ENCODE data around the gene HS3ST2. TPM values are rescaled to one million over a fixed set of nuclear protein-coding genes. Genes with fewer than 3 reads are reported as not detected.
A peak's percentile ranks its signal among the peaks of the same experiment; 100 is the strongest.

Gene HS3ST2
- total RNA-seq = under 1 TPM in 9 of 10 donors, not detected in 1; 0.14 to 0.66 (median 0.32) TPM
- under 1 TPM; 0.04 to 0.44 TPM for polyA plus RNA-seq
- long read RNA-seq, donor 1 = 0 reads
- long read RNA-seq, donor 2, partial matches to known transcripts = 0 of 3 reads
- long read RNA-seq, donor 2, other reads (novel, unspliced or antisense) = 3 of 3 reads
- long read RNA-seq, donor 3 = 0 reads

DNA sequence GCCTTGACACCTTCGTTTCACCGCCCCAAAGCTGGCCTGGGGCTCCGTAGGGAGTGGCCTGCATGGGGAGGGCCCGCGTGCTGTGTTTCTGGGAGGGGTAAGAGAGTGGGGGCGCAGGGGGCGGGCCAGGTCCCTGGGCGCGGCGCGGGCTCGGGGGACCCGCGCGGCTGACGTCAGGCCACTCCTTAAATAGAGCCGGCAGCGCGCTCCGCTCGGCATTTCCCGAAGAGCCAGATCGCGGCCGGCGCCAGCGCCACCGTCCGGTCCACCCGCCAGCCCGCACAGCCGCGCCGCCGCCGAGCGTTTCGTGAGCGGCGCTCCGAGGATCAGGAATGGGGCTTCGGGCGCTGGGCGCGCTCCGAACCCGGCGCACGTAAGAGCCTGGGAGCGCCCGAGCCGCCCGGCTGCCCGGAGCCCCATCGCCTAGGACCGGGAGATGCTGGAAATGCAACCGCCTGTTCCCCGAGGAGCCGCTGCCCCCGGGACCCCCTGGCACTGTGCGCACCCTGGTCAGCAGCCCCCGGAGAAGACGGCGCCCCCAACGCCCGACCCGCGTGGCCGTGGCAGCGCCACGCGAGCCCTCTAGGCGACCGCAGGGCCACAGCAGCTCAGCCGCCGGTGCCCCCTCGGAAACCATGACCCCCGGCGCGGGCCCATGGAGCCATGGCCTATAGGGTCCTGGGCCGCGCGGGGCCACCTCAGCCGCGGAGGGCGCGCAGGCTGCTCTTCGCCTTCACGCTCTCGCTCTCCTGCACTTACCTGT lies at the start of gene HS3ST2:
Gene HS3ST2 (plus strand): TSS at position 215 of the 763 bp plus-strand sequence. CDS start 449 bp downstream, at position 664.
- intact Hi-C loops (cut with DNase I) = no loop called here
- Histone ChIP-seq H3K27me3 (peaks cover 10 to 60% (median 50%) of the 10 kb centered on the region in 7 donors), H3K36me3 (no peaks in the 10 kb centered on the region), H3K4me1 (peaks cover 4 to 23% (median 17%) of the 10 kb centered on the region in 9 donors), H3K9me3 (no peaks in the 10 kb centered on the region), H3K27ac (no peak within 1 kb of the TSS), H3K4me3 (peak within 1 kb of the TSS; percentile 12 to 59 (median 44))
- peak; percentile 63 to 86 (median 76) for ATAC-seq
- TF ChIP-seq, protein P1, sequence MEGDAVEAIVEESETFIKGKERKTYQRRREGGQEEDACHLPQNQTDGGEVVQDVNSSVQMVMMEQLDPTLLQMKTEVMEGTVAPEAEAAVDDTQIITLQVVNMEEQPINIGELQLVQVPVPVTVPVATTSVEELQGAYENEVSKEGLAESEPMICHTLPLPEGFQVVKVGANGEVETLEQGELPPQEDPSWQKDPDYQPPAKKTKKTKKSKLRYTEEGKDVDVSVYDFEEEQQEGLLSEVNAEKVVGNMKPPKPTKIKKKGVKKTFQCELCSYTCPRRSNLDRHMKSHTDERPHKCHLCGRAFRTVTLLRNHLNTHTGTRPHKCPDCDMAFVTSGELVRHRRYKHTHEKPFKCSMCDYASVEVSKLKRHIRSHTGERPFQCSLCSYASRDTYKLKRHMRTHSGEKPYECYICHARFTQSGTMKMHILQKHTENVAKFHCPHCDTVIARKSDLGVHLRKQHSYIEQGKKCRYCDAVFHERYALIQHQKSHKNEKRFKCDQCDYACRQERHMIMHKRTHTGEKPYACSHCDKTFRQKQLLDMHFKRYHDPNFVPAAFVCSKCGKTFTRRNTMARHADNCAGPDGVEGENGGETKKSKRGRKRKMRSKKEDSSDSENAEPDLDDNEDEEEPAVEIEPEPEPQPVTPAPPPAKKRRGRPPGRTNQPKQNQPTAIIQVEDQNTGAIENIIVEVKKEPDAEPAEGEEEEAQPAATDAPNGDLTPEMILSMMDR (IDR thresholded peaks at IDR 0.05) = peak in 6 of 9 donors; percentile 31 to 56 (median 46)
- 1% methylated on average over 78 to 90 of the region's 90 CpGs for WGBS, 2 donors
- peak; percentile 24 to 42 for DNase-seq

GRCh38 chr16:22764662-22765327 lies 49.2 kb upstream of the HS3ST2 start:
- ATAC-seq (peak in 1 of 8 donors; percentile 38), DNase-seq (no peak)
- WGBS, 2 donors = 32% methylated on average over 9 of the region's 9 CpGs
- Histone ChIP-seq H3K27me3 (peaks cover 0 to 4% (median 0%) of the 10 kb centered on the region in 7 donors), H3K9me3 (peaks cover 0 to 8% (median 0%) of the 10 kb centered on the region in 11 donors), H3K36me3 (no peaks in the 10 kb centered on the region), H3K4me3 (no peak overlapping the region), H3K27ac (no peak overlapping the region), H3K4me1 (peaks cover 0 to 14% (median 0%) of the 10 kb centered on the region in 9 donors)
- TF ChIP-seq, protein P1 (IDR thresholded peaks at IDR 0.05) = no peak
- intact Hi-C loops (cut with DNase I) = no loop called here

DNA sequence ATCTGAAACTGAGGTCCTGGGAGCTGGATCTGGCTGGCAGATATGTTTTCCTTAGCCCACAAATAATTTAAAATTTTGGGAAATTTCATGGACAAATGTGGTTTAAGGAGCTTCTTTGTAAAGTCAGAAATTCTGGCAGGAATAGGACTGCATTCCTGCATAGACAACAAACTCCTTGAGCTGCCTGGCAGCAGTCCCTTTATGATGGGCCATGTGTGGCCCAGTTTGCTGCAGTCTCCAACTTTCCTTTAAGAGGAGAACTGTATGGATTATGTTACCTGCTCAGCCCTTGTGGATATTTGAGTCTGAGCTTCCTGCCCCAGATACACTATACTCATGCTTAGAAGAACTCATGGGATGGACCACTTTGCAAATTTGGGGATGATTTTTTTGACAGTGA lies 48.5 kb upstream of the HS3ST2 start:
- TF ChIP-seq, protein P1 (IDR thresholded peaks at IDR 0.05) = no peak
- no peak overlapping the region for H3K4me3 ChIP-seq
- peaks cover 0 to 8% (median 0%) of the 10 kb centered on the region in 11 donors for H3K9me3 ChIP-seq
- H3K36me3 ChIP-seq = no peaks in the 10 kb centered on the region
- no peak overlapping the region for H3K27ac ChIP-seq
- ATAC-seq (no peak), DNase-seq (no peak)
- intact Hi-C loops (cut with DNase I) = no loop called here
- H3K4me1 ChIP-seq = peaks cover 0 to 14% (median 0%) of the 10 kb centered on the region in 9 donors
- H3K27me3 ChIP-seq = peaks cover 0 to 11% (median 0%) of the 10 kb centered on the region in 7 donors

DNA sequence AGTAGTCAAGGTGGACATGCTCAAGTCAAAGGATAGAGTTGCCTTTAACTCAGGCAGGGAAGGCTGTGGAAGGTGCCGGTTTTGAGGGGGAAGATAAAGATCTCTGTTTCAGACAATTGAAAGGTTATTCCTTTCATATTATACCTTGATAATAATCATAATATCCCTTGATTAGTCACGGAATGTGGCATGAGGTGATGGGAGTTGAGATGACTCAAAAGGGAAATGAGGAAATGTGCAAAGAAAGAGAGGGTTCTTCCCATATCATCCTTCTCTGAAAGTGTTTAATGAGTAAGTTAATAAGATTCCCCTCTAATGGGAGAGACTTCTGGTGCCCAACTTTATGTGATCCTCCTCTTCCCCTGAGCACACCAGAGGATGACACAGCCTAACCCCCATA lies 43.1 kb upstream of the HS3ST2 start:
- DNase-seq = no peak
- no peaks in the 10 kb centered on the region for H3K36me3 ChIP-seq
- H3K27me3 ChIP-seq = peaks cover 0 to 55% (median 29%) of the 10 kb centered on the region in 7 donors
- no peak overlapping the region for H3K27ac ChIP-seq
- TF ChIP-seq, protein P1 (IDR thresholded peaks at IDR 0.05) = no peak
- H3K4me1 ChIP-seq = no peaks in the 10 kb centered on the region
- ATAC-seq = no peak
- H3K9me3 ChIP-seq = peaks cover 0 to 8% (median 0%) of the 10 kb centered on the region in 11 donors
- 61 to 62% methylated on average over 2 of the region's 2 CpGs for WGBS, 2 donors
- H3K4me3 ChIP-seq = no peak overlapping the region
- intact Hi-C loops (cut with DNase I) = no loop called here
